ENCODE results near the gene DACH1. TPM values are rescaled to one million over a fixed set of nuclear protein-coding genes. Genes with fewer than 3 reads are reported as not detected.

The DACH1 gene
- total RNA-seq, 1 experiment from 2014 or later, result 1.2 TPM

- TF ChIP-seq, protein P1, sequence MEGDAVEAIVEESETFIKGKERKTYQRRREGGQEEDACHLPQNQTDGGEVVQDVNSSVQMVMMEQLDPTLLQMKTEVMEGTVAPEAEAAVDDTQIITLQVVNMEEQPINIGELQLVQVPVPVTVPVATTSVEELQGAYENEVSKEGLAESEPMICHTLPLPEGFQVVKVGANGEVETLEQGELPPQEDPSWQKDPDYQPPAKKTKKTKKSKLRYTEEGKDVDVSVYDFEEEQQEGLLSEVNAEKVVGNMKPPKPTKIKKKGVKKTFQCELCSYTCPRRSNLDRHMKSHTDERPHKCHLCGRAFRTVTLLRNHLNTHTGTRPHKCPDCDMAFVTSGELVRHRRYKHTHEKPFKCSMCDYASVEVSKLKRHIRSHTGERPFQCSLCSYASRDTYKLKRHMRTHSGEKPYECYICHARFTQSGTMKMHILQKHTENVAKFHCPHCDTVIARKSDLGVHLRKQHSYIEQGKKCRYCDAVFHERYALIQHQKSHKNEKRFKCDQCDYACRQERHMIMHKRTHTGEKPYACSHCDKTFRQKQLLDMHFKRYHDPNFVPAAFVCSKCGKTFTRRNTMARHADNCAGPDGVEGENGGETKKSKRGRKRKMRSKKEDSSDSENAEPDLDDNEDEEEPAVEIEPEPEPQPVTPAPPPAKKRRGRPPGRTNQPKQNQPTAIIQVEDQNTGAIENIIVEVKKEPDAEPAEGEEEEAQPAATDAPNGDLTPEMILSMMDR (IDR thresholded peaks at IDR 0.05; ENCODE audit: insufficient read depth in 1 of 2, low read depth in 1 of 2, low read length in 1 of 2, severe bottlenecking in 1 of 2, unreplicated experiment in 1 of 2), result no peak
- H3K9me3 ChIP-seq, result no peaks in the 10 kb centered on the region
- no peak overlapping the region for H3K27ac Mint-ChIP-seq (ENCODE audit: unreplicated experiment)
- no peak overlapping the region for H3K4me3 ChIP-seq (ENCODE audit: low read depth, low read length)
- intact Hi-C loops (cut with micrococcal nuclease; ENCODE audit: unreplicated experiment), result no loop called here
- H3K4me3 Mint-ChIP-seq (ENCODE audit: unreplicated experiment), result no peak overlapping the region
- no peaks in the 10 kb centered on the region for H3K4me1 ChIP-seq
- H3K9me3 Mint-ChIP-seq (ENCODE audit: unreplicated experiment), result no peaks in the 10 kb centered on the region
- no peaks in the 10 kb centered on the region for H3K36me3 Mint-ChIP-seq (ENCODE audit: insufficient read depth, unreplicated experiment)
- H3K27me3 ChIP-seq (replicated peaks; ENCODE audit: control insufficient read depth, insufficient read depth, low read length), result no peaks in the 10 kb centered on the region
- ChIA-PET POLR2A (no interaction called here), CTCF (no interaction called here)
- no peaks in the 10 kb centered on the region for H3K36me3 ChIP-seq (ENCODE audit: control insufficient read depth, insufficient read depth, low read length)
- no peaks in the 10 kb centered on the region for H3K27me3 Mint-ChIP-seq (ENCODE audit: insufficient read depth, unreplicated experiment)
- no peaks in the 10 kb centered on the region for H3K4me1 Mint-ChIP-seq (ENCODE audit: low read depth, unreplicated experiment)
- no TSS peak for BruUV-seq (replicated peaks)
- DNase-seq, result no peak
These were observed 351.3 kb downstream of the DACH1 start for GRCh38 chr13:71515744-71516038.

DNA sequence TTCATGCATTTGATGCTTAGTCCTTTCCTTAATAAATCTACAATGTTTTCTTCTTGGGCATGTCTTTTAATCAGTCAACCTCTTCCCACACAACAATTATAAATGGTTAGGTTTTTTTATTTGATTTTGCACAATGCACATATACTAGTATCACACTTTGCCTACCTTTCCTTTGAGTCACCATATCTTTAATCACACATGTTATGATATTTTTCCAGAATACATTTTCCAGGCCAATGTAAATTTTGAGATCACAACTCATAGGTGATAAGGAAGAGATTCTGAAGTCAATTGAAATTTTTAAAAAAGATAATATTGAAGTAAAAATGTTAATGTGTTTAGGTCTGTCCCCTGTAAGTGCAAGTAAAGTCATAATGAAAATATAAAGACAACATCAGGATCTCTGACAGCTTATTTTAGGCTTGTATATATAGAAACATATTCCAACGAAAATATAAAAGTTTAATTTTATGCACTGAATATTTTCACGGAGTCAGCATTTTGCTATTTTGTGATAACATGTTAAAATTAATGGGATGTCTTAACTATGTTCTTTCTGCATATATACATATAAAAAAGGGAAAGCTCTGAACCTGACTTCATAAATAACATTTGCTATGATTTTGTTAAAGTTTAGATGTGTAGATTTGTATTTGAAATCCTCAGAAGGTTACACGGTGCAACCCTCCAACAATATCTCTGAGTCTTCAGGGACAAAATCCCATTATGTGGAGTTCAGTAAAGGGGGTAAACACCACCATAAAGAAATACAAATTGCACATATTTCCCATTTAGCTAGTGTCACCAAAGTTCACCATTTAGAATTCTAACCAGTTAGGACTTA, 351.9 kb downstream of the DACH1 start:
- TF ChIP-seq, protein P1 (IDR thresholded peaks at IDR 0.05; ENCODE audit: insufficient read depth in 1 of 2, low read depth in 1 of 2, low read length in 1 of 2, severe bottlenecking in 1 of 2, unreplicated experiment in 1 of 2), result no peak
- no peaks in the 10 kb centered on the region for H3K36me3 Mint-ChIP-seq (ENCODE audit: insufficient read depth, unreplicated experiment)
- H3K9me3 ChIP-seq, result no peaks in the 10 kb centered on the region
- no peak overlapping the region for H3K4me3 ChIP-seq (ENCODE audit: low read depth, low read length)
- no peaks in the 10 kb centered on the region for H3K4me1 ChIP-seq
- H3K9me3 Mint-ChIP-seq (ENCODE audit: unreplicated experiment), result no peaks in the 10 kb centered on the region
- CTCF ChIA-PET, result no interaction called here
- no peak overlapping the region for H3K27ac Mint-ChIP-seq (ENCODE audit: unreplicated experiment)
- H3K27me3 Mint-ChIP-seq (ENCODE audit: insufficient read depth, unreplicated experiment), result no peaks in the 10 kb centered on the region
- H3K27me3 ChIP-seq (replicated peaks; ENCODE audit: control insufficient read depth, insufficient read depth, low read length), result no peaks in the 10 kb centered on the region
- H3K36me3 ChIP-seq (ENCODE audit: control insufficient read depth, insufficient read depth, low read length), result no peaks in the 10 kb centered on the region
- no TSS peak for BruUV-seq (replicated peaks)
- no peak for DNase-seq
- no peak overlapping the region for H3K4me3 Mint-ChIP-seq (ENCODE audit: unreplicated experiment)
- intact Hi-C loops (cut with micrococcal nuclease; ENCODE audit: unreplicated experiment), result no loop called here
- POLR2A ChIA-PET, result no interaction called here
- no peaks in the 10 kb centered on the region for H3K4me1 Mint-ChIP-seq (ENCODE audit: low read depth, unreplicated experiment)

DNA sequence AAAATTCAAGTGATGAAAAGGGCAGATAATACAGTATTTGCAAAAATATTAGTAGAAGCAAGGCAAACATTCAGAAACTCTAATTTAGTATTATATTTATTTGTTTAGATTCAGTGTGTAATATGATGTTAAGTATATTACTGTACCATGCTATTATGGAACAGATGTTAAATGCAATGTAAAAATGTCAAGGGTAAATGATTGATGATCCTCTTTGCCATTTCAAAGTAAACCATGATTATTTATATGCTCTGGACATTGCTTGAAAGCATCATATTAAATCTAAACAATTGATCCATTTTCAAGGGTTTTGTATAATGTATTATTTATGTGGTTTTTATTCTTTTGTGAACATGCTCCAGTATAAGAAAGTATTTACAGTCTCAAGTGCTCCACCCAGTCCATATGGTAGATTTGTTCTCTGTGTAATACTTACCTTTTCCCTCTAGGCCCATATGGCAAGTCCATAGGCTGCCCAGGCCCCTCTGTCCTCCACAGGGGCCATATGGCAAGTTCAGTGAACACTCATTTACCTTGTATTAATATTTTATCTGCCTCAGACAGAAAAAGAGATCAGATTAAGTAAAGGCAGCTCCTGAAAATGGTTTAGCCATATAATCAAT, 353.5 kb downstream of the DACH1 start:
- Histone ChIP-seq H3K27me3 (replicated peaks; ENCODE audit: control insufficient read depth, insufficient read depth, low read length) (no peaks in the 10 kb centered on the region), H3K4me1 (no peaks in the 10 kb centered on the region), H3K9me3 (no peaks in the 10 kb centered on the region; the same call in 1 of the 2 replicates), H3K4me3 (ENCODE audit: low read depth, low read length) (no peak overlapping the region), H3K36me3 (ENCODE audit: control insufficient read depth, insufficient read depth, low read length) (no peaks in the 10 kb centered on the region)
- no TSS peak for BruUV-seq (replicated peaks)
- TF ChIP-seq, protein P1 (IDR thresholded peaks at IDR 0.05; ENCODE audit: insufficient read depth in 1 of 2, low read depth in 1 of 2, low read length in 1 of 2, severe bottlenecking in 1 of 2, unreplicated experiment in 1 of 2), result no peak
- no peak overlapping the region for H3K4me3 Mint-ChIP-seq (ENCODE audit: unreplicated experiment)
- POLR2A ChIA-PET, result no interaction called here
- no peaks in the 10 kb centered on the region for H3K27me3 Mint-ChIP-seq (ENCODE audit: insufficient read depth, unreplicated experiment)
- H3K9me3 Mint-ChIP-seq (ENCODE audit: unreplicated experiment), result no peaks in the 10 kb centered on the region
- H3K4me1 Mint-ChIP-seq (ENCODE audit: low read depth, unreplicated experiment), result no peaks in the 10 kb centered on the region
- intact Hi-C loops (cut with micrococcal nuclease; ENCODE audit: unreplicated experiment), result no loop called here
- CTCF ChIA-PET, result no interaction called here
- no peaks in the 10 kb centered on the region for H3K36me3 Mint-ChIP-seq (ENCODE audit: insufficient read depth, unreplicated experiment)
- no peak overlapping the region for H3K27ac Mint-ChIP-seq (ENCODE audit: unreplicated experiment)
- no peak for DNase-seq

Measured in Caco-2 (cell line).